Measurements from ENCODE around the gene GNPAT. TPM values are rescaled to one million over a fixed set of nuclear protein-coding genes. Genes with fewer than 3 reads are reported as not detected.

GNPAT gene
- total and polyA plus RNA-seq, 2 of the 8 experiments (the other 6 are each of a cell fraction or from before 2014, with no cell fraction given), result 22.9 to 47.4 TPM

DNA sequence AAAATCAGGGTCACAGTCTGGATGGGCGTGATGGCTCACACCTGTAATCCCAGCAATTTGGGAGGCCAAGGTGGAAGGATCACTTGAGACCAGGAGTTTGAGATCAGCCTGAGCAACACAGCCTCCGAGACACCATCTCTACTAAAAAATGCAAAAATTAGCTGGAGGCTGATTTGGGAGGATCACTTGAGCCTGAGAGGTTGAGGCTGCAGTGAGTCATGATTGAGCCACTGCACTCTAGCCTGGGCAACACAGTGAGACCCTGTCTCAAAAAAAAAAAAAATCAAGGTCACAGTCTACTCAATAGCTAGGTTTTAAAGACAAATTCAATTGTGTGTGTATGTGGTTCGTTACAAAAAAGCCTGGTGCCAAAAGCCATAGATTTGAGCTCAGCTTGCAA lies 44.7 kb upstream of the GNPAT start (continued):
- TF ChIP-seq KDM1A (IDR thresholded peaks at IDR 0.05; ENCODE audit: borderline replicate concordance, low read length) (no peak), KDM4A (IDR thresholded peaks at IDR 0.05; ENCODE audit: low read depth, low read length, severe bottlenecking) (no peak), NRF1 (IDR thresholded peaks at IDR 0.05; ENCODE audit: low read depth, low read length) (no peak)
- TF ChIP-seq, protein P1, sequence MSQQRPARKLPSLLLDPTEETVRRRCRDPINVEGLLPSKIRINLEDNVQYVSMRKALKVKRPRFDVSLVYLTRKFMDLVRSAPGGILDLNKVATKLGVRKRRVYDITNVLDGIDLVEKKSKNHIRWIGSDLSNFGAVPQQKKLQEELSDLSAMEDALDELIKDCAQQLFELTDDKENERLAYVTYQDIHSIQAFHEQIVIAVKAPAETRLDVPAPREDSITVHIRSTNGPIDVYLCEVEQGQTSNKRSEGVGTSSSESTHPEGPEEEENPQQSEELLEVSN (IDR thresholded peaks at IDR 0.05), result no peak
